NB4 (cell line): Measurements from ENCODE around the gene EPAS1.

ENCODE experiments used
- POLR2A ChIP-seq: IDR thresholded peaks from 2 replicates; pipeline ENCODE4 v1.6.1; 2011; ENCODE audit warnings: mild to moderate bottlenecking; ENCODE audit not compliant: insufficient read length; ENCODE audit errors: extremely low read depth
- TF ChIP-seq, protein P1 (sequence below): IDR thresholded peaks from one replicate; pipeline ENCODE4 v1.5.1; 2012; ENCODE audit warnings: low read depth, low read length
- TF ChIP-seq, protein P2 (sequence below): IDR thresholded peaks from 2 replicates; pipeline ENCODE4 v1.6.1; 2011; ENCODE audit warnings: low read depth, low read length

DNA sequence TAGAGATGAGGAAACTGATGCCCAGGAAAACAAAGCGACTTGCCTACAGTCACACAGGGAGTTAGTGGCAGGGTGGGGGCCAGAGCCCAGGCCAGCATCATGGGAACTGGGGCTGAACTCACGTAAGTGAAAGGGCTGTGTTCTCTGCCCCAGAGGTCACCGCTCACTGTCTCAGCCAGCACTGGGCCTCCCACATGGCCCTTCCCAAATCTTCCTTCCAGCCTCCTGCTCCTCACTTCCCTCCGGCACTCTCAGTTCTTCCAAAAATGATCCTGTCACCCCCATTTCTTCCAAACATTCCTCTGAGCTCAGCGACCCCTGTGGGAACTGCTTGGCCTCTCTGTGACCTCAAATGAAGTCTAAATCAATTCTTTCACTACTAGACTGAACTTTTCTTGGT is 91.7 kb downstream of the EPAS1 start:
- no peak for TF ChIP-seq POLR2A
- TF ChIP-seq, protein P1, sequence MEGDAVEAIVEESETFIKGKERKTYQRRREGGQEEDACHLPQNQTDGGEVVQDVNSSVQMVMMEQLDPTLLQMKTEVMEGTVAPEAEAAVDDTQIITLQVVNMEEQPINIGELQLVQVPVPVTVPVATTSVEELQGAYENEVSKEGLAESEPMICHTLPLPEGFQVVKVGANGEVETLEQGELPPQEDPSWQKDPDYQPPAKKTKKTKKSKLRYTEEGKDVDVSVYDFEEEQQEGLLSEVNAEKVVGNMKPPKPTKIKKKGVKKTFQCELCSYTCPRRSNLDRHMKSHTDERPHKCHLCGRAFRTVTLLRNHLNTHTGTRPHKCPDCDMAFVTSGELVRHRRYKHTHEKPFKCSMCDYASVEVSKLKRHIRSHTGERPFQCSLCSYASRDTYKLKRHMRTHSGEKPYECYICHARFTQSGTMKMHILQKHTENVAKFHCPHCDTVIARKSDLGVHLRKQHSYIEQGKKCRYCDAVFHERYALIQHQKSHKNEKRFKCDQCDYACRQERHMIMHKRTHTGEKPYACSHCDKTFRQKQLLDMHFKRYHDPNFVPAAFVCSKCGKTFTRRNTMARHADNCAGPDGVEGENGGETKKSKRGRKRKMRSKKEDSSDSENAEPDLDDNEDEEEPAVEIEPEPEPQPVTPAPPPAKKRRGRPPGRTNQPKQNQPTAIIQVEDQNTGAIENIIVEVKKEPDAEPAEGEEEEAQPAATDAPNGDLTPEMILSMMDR, result no peak
- TF ChIP-seq, protein P2, sequence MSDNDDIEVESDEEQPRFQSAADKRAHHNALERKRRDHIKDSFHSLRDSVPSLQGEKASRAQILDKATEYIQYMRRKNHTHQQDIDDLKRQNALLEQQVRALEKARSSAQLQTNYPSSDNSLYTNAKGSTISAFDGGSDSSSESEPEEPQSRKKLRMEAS, result no peak
